ENCODE results near the gene SLC25A21. TPM values are rescaled to one million over a fixed set of nuclear protein-coding genes. Genes with fewer than 3 reads are reported as not detected.
A peak's percentile ranks its signal among the peaks of the same experiment; 100 is the strongest.

SLC25A21 gene
- total RNA-seq, 4 donors from 2014 or later = 0.67 to 2.1 (median 0.91) TPM

DNA sequence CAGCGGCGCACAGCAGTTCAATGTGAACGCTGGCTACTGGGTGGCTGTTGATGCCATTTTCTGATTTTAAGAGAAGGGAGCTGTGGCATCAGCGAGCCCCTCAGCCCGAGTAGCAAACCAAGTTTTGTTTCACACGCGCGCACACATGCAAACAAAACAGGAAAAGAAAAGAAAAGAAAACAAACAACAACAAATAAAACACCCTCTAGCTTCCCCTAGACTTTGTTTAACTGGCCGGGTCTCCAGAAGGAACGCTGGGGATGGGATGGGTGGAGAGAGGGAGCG, 510.2 kb downstream of the SLC25A21 start:
- H3K27ac ChIP-seq = peak overlapping the region; percentile 82 to 96 (median 94)
- WGBS, 2 donors = 3 to 12% methylated on average over 11 of the region's 11 CpGs
- no peak for DNase-seq
- no peaks in the 10 kb centered on the region for H3K9me3 ChIP-seq
- intact Hi-C loops (cut with DNase I) = loop anchor here (10.0 kb wide), 1 partner anchor 283 kb away; no protein-coding TSS in a partner anchor
- peaks cover 0 to 84% (median 28%) of the 10 kb centered on the region in 3 donors for H3K4me1 ChIP-seq
- peaks cover 0 to 100% (median 42%) of the 10 kb centered on the region in 4 donors for H3K27me3 ChIP-seq
- no peak for TF ChIP-seq POLR2A (IDR thresholded peaks at IDR 0.05)
- TF ChIP-seq, protein P1, sequence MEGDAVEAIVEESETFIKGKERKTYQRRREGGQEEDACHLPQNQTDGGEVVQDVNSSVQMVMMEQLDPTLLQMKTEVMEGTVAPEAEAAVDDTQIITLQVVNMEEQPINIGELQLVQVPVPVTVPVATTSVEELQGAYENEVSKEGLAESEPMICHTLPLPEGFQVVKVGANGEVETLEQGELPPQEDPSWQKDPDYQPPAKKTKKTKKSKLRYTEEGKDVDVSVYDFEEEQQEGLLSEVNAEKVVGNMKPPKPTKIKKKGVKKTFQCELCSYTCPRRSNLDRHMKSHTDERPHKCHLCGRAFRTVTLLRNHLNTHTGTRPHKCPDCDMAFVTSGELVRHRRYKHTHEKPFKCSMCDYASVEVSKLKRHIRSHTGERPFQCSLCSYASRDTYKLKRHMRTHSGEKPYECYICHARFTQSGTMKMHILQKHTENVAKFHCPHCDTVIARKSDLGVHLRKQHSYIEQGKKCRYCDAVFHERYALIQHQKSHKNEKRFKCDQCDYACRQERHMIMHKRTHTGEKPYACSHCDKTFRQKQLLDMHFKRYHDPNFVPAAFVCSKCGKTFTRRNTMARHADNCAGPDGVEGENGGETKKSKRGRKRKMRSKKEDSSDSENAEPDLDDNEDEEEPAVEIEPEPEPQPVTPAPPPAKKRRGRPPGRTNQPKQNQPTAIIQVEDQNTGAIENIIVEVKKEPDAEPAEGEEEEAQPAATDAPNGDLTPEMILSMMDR (IDR thresholded peaks at IDR 0.05) = no peak
- peak overlapping the region; percentile 70 to 75 (median 71) for H3K4me3 ChIP-seq
- peaks cover 0 to 39% (median 5%) of the 10 kb centered on the region in 3 donors for H3K36me3 ChIP-seq

DNA sequence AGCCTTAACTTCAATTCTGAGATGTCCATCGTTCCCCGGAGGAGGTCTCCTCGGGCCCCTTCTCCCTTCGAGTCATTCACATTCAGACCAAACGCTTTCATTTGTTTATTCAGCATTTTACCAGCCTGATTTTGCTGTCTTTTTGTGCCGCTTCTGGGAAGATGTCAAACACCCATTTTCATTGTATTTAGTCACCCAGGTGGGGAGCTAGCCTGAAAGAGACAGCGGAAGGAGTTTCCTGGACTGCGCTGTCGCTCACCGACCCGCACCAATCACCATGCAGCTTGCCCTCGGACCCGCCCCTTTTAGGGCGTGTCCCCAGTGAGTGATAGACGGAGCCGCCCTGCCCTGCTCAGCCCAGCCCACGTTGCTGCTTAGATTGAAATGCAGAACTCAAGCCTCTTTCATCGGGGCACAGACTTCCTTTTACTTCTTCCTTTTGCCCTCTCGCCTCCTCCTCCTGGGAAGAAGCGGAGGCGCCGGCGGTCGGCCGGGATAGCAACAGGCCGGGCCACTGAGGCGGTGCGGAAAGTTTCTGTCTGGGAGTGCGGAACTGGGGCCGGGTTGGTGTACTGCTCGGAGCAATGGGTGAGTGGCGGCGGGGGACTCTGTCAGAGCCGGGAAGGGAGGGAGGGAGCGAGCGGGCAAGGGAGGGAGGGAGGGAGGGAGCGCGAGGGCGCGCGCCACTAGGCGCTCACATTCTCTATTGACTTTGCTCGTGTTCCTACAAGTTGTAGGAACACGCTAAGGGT, 510.7 kb downstream of the SLC25A21 start, which contains the start of gene PAX9:
Gene PAX9, plus strand, starts transcription at position 355 of the 752 bp plus-strand sequence. Its CDS starts 230 bp downstream, at position 585.
- peaks cover 0 to 84% (median 29%) of the 10 kb centered on the region in 3 donors for H3K4me1 ChIP-seq
- intact Hi-C loops (cut with DNase I) = loop anchor here (10.0 kb wide), 1 partner anchor 283 kb away; no protein-coding TSS in a partner anchor
- no peak for DNase-seq

DNA sequence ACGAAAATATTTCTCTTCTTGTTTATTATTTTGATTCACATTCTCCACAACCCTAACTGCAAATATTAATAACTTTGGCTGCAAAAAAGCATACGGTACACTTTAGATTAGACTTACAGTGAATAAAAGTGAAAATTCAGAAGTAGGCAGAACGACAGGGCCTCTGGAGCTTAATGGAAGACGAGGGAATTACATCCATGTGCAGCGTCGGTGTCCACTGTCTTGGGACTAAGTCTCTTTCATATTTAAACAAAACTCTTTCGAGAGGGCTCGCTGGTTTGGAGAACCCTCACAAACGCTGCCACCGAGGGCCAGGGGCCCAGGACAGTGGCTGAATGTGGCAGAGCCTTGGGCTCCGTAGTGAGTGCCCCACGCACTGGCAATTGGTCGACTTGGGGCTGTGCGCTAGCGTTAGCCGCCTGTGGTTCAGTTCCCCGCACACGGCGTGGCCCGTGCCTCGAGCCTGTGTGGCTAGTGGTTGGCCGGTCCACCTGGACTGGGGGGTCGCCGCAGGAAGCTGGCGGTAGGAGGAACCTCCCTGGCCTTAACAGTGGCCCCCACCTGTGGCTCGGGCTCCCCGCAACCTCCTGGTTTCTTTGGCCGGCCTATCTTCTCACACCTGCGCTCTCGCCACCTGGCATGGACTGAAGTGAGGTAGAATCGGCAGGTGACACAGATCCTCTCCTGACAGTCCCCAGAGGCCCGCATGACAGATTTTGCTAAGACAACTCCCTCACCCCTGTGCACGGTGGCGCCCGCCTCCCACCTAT, 511.5 kb downstream of the SLC25A21 start:
- DNase-seq = no peak
- Histone ChIP-seq H3K27ac (peak overlapping the region; percentile 82 to 96 (median 94)), H3K27me3 (peaks cover 0 to 100% (median 41%) of the 10 kb centered on the region in 4 donors), H3K9me3 (no peaks in the 10 kb centered on the region), H3K4me1 (peaks cover 0 to 85% (median 27%) of the 10 kb centered on the region in 3 donors), H3K36me3 (peaks cover 0 to 29% (median 5%) of the 10 kb centered on the region in 3 donors), H3K4me3 (peak overlapping the region; percentile 70 to 75 (median 71))
- no peak for TF ChIP-seq POLR2A (IDR thresholded peaks at IDR 0.05)
- TF ChIP-seq, protein P1 (IDR thresholded peaks at IDR 0.05) = peak in 1 of 6 experiments; percentile 2
- 7 to 12% methylated on average over 16 to 19 of the region's 35 CpGs for WGBS, 2 donors
- intact Hi-C loops (cut with DNase I) = loop anchor here (10.0 kb wide), 1 partner anchor 284 kb away; no protein-coding TSS in a partner anchor

More for the DNA sequence above, 510.7 kb downstream of the SLC25A21 start, which contains the start of gene PAX9:
- 2 to 13% methylated on average over 26 to 29 of the region's 44 CpGs for WGBS, 2 donors
- TF ChIP-seq POLR2A (IDR thresholded peaks at IDR 0.05) = peak in 2 of 4 donors; percentile 15 to 69
- TF ChIP-seq, protein P1 (IDR thresholded peaks at IDR 0.05) = no peak
- Histone ChIP-seq H3K4me3 (peak within 1 kb of the TSS; percentile 70 to 75 (median 71)), H3K27ac (peak within 1 kb of the TSS; percentile 82 to 96 (median 94)), H3K36me3 (peaks cover 0 to 36% (median 5%) of the 10 kb centered on the region in 3 donors), H3K27me3 (peaks cover 0 to 100% (median 44%) of the 10 kb centered on the region in 4 donors), H3K9me3 (no peaks in the 10 kb centered on the region)

DNA sequence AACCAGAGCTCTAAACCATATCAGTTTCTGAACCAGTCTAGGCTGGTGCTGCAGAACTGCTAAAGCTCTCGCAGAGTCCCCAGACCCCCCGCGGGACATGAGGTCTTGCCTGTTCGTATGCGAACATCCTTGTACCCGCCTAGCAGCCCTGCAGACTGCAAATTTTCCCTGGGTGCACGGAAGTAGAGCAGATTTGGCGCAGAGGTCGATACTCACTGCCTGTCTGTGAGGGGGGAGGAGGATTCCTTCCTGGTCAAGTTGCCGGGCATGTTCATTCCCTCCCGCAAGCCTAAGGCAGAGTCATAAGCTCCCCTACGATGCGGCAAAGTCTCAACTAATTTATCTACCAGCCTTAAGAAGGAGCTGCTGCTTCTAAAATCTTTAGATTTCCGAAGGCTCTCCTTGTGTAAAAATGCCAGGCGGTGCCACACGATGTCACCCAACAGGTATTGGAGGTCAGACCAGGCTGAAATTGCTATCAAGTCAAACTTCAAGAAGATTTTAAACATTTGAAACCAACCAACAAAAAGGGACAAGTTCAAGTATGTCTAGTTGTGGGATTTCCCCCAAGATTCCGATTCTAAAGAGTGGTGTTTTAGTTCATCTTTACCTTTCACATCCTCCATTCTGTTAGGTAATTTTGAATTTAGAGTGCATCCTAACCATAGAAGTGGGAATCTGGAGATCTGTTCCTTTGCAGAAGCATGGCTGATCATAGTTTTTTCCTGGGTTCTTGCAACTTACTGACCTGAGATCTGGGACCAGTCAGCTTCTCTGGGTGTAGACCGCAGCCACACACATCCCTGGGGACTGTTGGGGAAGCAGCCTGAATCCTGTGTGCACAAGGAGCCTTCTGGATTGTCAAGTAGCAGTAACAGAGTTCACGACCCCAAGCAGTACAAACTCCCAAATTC, 512.3 kb downstream of the SLC25A21 start:
- WGBS, 2 donors = 4 to 7% methylated on average over 13 to 14 of the region's 19 CpGs
- no peak for DNase-seq
- TF ChIP-seq POLR2A (IDR thresholded peaks at IDR 0.05) = peak in 2 of 4 donors; percentile 9 to 59
- TF ChIP-seq, protein P1 (IDR thresholded peaks at IDR 0.05) = no peak
- intact Hi-C loops (cut with DNase I) = loop anchor here (10.0 kb wide), 2 partner anchors 285 to 495 kb away; no protein-coding TSS in a partner anchor
- H3K4me3 ChIP-seq = peak overlapping the region; percentile 70 to 75 (median 71)
- no peaks in the 10 kb centered on the region for H3K9me3 ChIP-seq
- H3K36me3 ChIP-seq = peaks cover 0 to 22% (median 5%) of the 10 kb centered on the region in 3 donors
- peak overlapping the region; percentile 82 to 96 (median 94) for H3K27ac ChIP-seq
- peaks cover 0 to 100% (median 43%) of the 10 kb centered on the region in 4 donors for H3K27me3 ChIP-seq
- peaks cover 3 to 90% (median 27%) of the 10 kb centered on the region in 3 donors for H3K4me1 ChIP-seq

Data from esophagus squamous epithelium (tissue), 5 donors.